Stromal cell of bone marrow (primary cell): ENCODE data around the gene GCHFR.

Experiments used
- DNase-seq: peaks from one replicate; pipeline ENCODE4 v3.0.0-alpha.2; 2012; ENCODE audit warnings: low read depth

GCHFR gene

GRCh38 chr15:40775740-40776536, 12.1 kb downstream of the GCHFR start:
- DNase-seq, result no peak

DNA sequence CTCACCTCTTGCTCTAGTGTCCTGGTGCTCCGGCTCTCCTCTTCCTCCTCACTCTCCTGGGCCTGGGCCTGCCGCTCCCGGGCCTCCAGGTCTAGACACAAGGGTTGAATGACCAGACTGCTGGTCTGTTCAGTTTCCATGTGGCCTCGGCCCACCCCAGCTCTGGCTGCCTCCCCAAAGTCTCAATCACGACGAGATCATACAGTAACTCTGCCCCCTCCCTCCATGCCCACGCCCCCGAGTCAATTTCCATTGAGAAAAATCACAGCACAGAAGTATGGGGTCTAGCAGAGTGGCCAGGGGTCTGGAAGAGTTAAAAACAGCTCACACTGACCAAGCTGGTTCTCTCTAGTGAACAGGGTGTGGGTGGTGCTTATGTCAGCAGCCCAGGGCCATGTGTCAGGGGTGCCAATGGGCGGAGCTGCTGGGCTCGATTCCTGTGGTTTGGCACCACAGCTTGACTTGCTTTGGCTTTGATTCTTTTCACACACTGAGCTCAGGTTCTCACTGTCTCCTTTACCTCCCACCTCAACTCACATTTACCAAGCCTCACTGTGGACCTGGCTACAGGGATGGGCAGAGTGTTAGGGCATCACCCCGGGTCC, 12.8 kb downstream of the GCHFR start:
- DNase-seq, result peak; percentile 68

DNA sequence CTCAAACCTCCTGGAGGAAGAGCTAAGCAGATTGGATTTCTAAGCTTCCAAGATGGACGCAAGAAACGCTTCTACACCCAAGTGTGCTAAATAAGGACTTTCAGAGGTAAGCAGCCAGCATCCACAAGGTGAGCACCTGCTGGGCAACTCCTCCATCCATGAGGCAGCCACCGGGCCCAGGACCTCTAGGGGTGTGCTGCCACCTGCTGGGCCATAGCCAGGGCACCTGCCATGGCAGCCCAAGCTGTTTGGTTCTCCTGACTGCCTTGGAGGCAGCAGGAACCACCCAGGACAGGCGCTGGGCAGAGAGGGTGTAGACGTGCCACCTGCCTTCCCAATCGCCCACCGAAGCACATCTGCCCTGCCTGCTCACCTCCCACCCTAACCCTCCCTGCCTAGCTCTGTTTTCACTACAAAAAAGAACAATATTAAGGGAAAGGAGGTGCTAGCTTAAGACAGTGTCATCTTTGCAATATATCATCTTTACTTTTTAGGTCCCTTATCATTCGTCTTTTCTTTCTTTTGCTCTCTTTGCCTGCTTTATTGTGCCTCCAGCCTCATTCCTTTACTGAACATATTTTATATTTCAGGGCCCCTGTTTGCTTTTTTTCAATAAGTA, 18.9 kb downstream of the GCHFR start:
- no peak for DNase-seq

DNA sequence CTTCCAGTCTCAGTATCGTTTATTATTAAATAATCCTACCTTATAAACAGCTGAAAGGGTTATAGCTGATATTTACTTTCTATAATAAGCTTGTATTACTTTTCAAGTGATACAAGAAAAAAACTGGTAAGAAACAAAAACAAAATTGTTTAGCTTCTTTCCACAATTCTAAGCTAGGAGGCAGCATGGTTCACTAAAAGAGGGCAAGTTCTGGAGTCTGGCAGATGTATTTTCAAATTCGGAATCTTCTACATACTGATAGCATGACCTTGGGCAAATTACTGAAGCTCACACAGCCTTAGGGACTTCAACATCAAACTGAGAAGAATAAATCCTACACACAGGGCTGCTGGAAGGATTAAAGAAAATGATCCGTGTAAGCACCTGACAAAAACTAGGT, 21.3 kb downstream of the GCHFR start:
- no peak for DNase-seq

DNA sequence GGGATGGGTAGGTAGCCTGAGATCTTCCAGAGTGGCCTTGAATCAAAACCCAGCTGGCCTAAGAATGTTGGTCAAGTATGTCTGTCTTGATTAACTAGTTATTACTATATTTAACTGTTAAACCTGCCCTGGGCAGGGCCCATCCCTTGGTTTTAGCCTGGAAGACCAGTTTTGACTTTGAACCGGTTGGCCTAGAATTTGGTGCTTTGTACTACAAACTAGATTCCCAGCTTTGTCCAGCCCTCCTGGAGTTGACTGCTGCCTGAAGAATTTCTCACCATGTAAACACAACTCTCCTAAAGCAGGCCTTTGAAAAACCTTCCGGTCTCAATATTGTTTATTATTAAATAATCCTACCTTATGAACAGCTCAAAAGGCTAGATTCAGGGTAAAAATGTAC, 21.9 kb downstream of the GCHFR start:
- no peak for DNase-seq

- DNase-seq, result peak; percentile 44
Measured at GRCh38 chr15:40787344-40787841, 23.5 kb downstream of the GCHFR start.

GRCh38 chr15:40787991-40788390, 24.1 kb downstream of the GCHFR start:
- DNase-seq, result no peak

GRCh38 chr15:40789119-40789518, 25.3 kb downstream of the GCHFR start:
- no peak for DNase-seq

DNA sequence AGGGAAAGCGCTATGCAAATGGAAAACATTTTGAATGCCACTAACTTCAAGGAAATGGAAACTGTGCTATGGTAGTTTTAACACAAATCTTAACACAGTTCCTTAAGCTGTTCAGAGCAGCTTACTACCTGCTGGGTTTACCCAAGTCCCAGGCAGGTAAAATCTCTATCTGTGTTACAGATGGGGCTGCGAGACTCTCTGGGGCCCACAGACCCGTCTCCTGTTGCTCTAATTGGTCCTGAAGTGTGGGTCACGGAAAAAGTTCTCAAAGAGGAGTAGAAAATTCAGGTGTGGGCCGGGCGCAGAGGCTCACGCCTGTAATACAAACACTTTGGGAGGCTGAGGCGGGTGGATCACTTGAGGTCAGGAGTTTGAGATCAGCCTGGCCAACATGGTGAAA, 26.1 kb downstream of the GCHFR start:
- DNase-seq, result no peak

DNA sequence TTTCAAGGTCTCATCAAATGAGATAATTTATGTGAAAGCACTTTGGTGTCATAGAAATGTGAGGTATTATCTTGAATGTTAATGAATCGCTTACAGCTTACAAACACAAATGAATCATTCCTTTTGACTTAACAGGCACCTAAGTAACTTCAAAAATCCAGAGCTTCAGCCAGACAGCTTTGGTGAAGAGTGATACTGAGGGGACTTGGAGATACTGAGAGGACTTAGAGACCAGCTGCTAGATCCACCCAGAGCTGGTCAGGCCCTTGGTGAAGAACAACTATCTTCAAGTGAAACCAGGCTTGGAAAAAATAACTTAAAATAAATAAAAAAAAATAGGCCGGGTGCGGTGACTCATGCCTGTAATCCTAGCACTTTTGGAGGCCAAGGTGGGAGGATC, 26.9 kb downstream of the GCHFR start:
- DNase-seq, result no peak

GRCh38 chr15:40792394-40792793, 28.5 kb downstream of the GCHFR start:
- DNase-seq, result no peak

DNA sequence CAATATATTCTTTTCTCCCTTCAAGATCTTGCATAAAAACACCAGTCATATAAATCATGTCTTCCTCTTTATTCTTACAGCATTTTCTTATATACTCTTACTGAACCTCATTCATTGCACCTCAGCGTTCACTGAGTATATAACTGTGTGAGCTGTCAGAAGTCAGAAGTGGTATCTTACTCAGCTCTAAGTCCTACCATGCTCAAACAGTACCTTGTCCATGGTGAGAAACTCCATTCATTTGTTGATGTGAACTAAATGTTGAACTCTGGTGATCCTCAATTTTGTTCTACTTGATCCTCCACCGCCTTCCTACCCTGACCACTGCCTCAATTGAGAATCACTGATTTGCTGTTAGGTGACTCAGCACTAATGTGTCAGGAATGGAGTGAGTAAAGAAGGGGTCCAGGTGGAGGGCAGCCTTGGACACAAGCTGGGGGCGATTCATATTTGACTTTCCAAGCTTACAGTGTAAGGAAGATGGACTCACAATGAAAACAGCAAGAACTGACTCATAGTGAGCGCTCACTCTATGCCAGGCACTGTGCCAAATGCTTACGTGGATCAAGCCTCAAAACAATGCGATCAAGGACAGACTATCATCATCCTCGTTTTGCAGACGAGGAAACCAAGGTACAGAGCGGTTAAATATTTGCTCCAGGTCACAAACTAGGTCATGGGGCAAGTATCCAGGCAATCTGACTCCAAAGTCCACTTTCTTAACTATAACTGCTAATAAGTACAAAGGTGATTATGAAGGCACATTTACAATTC, 29.5 kb downstream of the GCHFR start:
- DNase-seq, result peak; percentile 86

- DNase-seq, result no peak
Measured at GRCh38 chr15:40796041-40796440, 32.2 kb downstream of the GCHFR start.

- DNase-seq, result no peak
Measured at GRCh38 chr15:40796512-40796911, 32.6 kb downstream of the GCHFR start.

GRCh38 chr15:40799523-40799922, 35.7 kb downstream of the GCHFR start:
- DNase-seq, result no peak

GRCh38 chr15:40803076-40803475, 39.2 kb downstream of the GCHFR start:
- DNase-seq, result no peak

DNA sequence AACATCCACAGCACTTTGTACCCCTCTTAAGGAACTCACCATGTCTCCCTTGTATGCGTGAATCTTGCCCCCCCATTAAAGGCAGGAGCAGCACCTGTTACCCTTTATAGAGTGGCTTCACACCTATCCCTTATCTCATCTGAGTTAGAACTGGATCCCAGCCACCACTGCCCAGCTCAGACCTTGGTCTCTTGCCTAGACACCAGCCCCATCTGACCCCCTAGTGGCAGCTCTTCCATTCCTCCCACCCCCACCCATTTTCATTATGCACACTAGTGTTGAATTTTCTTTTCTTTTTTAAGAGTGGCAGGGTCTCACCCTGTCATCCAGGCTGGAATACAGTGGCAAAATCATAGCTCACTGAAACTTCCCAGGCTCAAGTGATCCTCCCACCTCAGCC, 39.8 kb downstream of the GCHFR start:
- no peak for DNase-seq

GRCh38 chr15:40806672-40807027, 42.8 kb downstream of the GCHFR start:
- no peak for DNase-seq

GRCh38 chr15:40807028-40807887, 43.4 kb downstream of the GCHFR start, which contains the start of the genes DNAJC17 and ZFYVE19:
TSS of gene DNAJC17 (minus strand) at chr15:40807473. CDS start at chr15:40807446, 27 bp downstream.
TSS of gene ZFYVE19 (plus strand) at chr15:40807089. CDS start at chr15:40807590, 501 bp downstream.
- DNase-seq, result peak; percentile 99

- DNase-seq, result no peak
Measured at GRCh38 chr15:40807888-40808461, 44.1 kb downstream of the GCHFR start.
